HCT116 (cell line): ENCODE measurements around the gene KLRF2. TPM values are rescaled to one million over a fixed set of nuclear protein-coding genes. Genes with fewer than 3 reads are reported as not detected.

Experiments used
- ATAC-seq: fragments of 200-7000 bp; cut with Tn5 transposase; 2 replicates; pipeline ENCODE4 v1.9.1; 2020; ENCODE audit warnings: mild to moderate bottlenecking, moderate library complexity
- BruUV-seq: library from RNA; stranded (reverse); fragments of 400-500 nt; replicated peaks from 2 replicates; lab custom pipeline; 2021; lab: Mats Ljungman, UMichigan
- CTCF ChIA-PET: fragments of 300-600 bp; sonication (Branson Sonifier 250); formaldehyde crosslinking; loops from one replicate; lab custom pipeline; 2021; ENCODE audit warnings: antibody characterized with exemption; lab: Charles Lee
- POLR2A ChIA-PET: fragments of 300-600, 350-600 bp; sonication (Branson Sonifier 250); formaldehyde crosslinking; loops from one replicate; lab custom pipeline; 2021; ENCODE audit warnings: antibody characterized with exemption; lab: Charles Lee
- RAD21 ChIA-PET, 2 experiments: fragments of 300-600 bp; sonication (Branson Sonifier 250); formaldehyde crosslinking; loops; one replicate each; lab custom pipeline; 2023; ENCODE audit warnings: low total read pairs in 2 of 2; ENCODE audit not compliant: uncharacterized antibody in 2 of 2, unreplicated experiment in 2 of 2, low non-redundant PET in 1 of 2; lab: Charles Lee
- DNase-seq: peaks from one replicate; pipeline ENCODE4 v3.0.0-alpha.2; 2010; ENCODE audit warnings: low read depth, low spot score
- H2AFZ ChIP-seq: fragments of 200-600 bp; shearing (Covaris generic), sonication (generic); 2 replicates; pipeline ENCODE4 v1.6.1; 2017; ENCODE audit warnings: low read depth, mixed run types, mixed read lengths, antibody characterized with exemption, low read length; ENCODE audit not compliant: poor library complexity, severe bottlenecking
- H3K27ac ChIP-seq: 2 replicates; pipeline ENCODE4 v1.5.1; 2012; ENCODE audit warnings: low read depth, low read length
- H3K27me3 ChIP-seq: fragments of 200-600 bp; sonication (generic); 2 replicates; pipeline ENCODE4 v1.6.1; 2016; ENCODE audit warnings: mixed run types, low read length, mixed read lengths; ENCODE audit not compliant: insufficient read depth
- H3K36me3 ChIP-seq, 2 experiments: fragments of 200-500 bp in 1 of 2; fragments of 200-600 bp in 1 of 2; sonication (Bioruptor generic) in 1 of 2; sonication (generic) in 1 of 2; 2 replicates each; pipeline versions ENCODE4 v1.5.1 to v1.6.1; 2014 to 2016; ENCODE audit warnings: low read length in 2 of 2, inconsistent platforms in 1 of 2, mixed read lengths in 1 of 2, mixed run types in 1 of 2; ENCODE audit not compliant: insufficient read depth in 2 of 2, control insufficient read depth in 1 of 2
- H3K4me1 ChIP-seq, 2 experiments: fragments of 200-600 bp in 1 of 2; sonication (generic) in 1 of 2; 2 replicates each; pipeline versions ENCODE4 v1.5.1 to v1.6.1; 2012 to 2017; ENCODE audit warnings: low read length in 2 of 2, inconsistent platforms in 1 of 2, mild to moderate bottlenecking in 1 of 2, mixed read lengths in 1 of 2, mixed run types in 1 of 2, moderate library complexity in 1 of 2; ENCODE audit not compliant: insufficient read depth in 2 of 2, control insufficient read depth in 1 of 2
- H3K4me2 ChIP-seq: fragments of 200-600 bp; sonication (generic); 2 replicates; pipeline ENCODE4 v1.6.1; 2017; ENCODE audit warnings: mixed run types, low read length, mixed read lengths
- H3K4me3 ChIP-seq, 2 experiments: fragments of 200-600 bp in 1 of 2; sonication (generic) in 1 of 2; replicated peaks in 1 of 2; 2 replicates each; pipeline ENCODE4 v1.5.1; 2011 to 2016; ENCODE audit warnings: low read length in 2 of 2, control low read depth in 1 of 2, low read depth in 1 of 2, mild to moderate bottlenecking in 1 of 2, mixed read lengths in 1 of 2, mixed run types in 1 of 2
- H3K79me2 ChIP-seq: fragments of 200-600 bp; sonication (generic); 2 replicates; pipeline ENCODE4 v1.6.1; 2017; ENCODE audit warnings: mild to moderate bottlenecking, mixed run types, low read length, moderate library complexity, mixed read lengths; ENCODE audit not compliant: insufficient read depth
- H3K9ac ChIP-seq: fragments of 200-600 bp; sonication (generic); 2 replicates; pipeline ENCODE4 v1.6.1; 2016; ENCODE audit warnings: low read length, mixed read lengths
- H3K9me2 ChIP-seq: fragments of 200-600 bp; sonication (generic), shearing (Covaris generic); 2 replicates; pipeline ENCODE4 v1.6.1; 2017; ENCODE audit warnings: mixed run types, mild to moderate bottlenecking, moderate library complexity; ENCODE audit not compliant: insufficient read depth
- H3K9me3 ChIP-seq, 2 experiments: fragments of 200-500 bp in 1 of 2; fragments of 200-600 bp in 1 of 2; sonication (Bioruptor generic) in 1 of 2; sonication (generic) in 1 of 2; 2 replicates each; pipeline ENCODE4 v1.6.1; 2014 to 2017; ENCODE audit warnings: low read length in 2 of 2, mixed read lengths in 2 of 2, inconsistent platforms in 1 of 2, low read depth in 1 of 2, mild to moderate bottlenecking in 1 of 2, mixed run types in 1 of 2, moderate library complexity in 1 of 2; ENCODE audit not compliant: control insufficient read depth in 1 of 2, insufficient read depth in 1 of 2
- H4K20me1 ChIP-seq: fragments of 200-600 bp; sonication (generic), shearing (Covaris generic); 2 replicates; pipeline ENCODE4 v1.6.1; 2017; ENCODE audit warnings: mixed run types, mild to moderate bottlenecking, moderate library complexity; ENCODE audit not compliant: insufficient read depth
- CBX3 ChIP-seq: IDR thresholded peaks from 2 replicates; pipeline ENCODE4 v1.6.1; 2012; ENCODE audit warnings: low read depth
- CEBPB ChIP-seq: IDR thresholded peaks from 2 replicates; pipeline ENCODE4 v1.6.1; 2012; ENCODE audit warnings: low read depth
- EGR1 ChIP-seq: IDR thresholded peaks from 2 replicates; pipeline ENCODE4 v1.6.1; 2012; ENCODE audit warnings: low read depth
- EZH2 ChIP-seq: fragments of 200-600 bp; sonication (generic); IDR thresholded peaks from 2 replicates; pipeline ENCODE4 v1.6.1; 2017; ENCODE audit warnings: antibody characterized with exemption, mixed run types
- POLR2A ChIP-seq: IDR thresholded peaks from 2 replicates; pipeline ENCODE4 v1.7.0; 2011; ENCODE audit warnings: borderline replicate concordance; ENCODE audit not compliant: insufficient read depth, insufficient read length; ENCODE audit errors: extremely low read depth
- RAD21 ChIP-seq: IDR thresholded peaks from 2 replicates; pipeline ENCODE4 v1.6.1; 2012; ENCODE audit warnings: low read depth, mild to moderate bottlenecking
- SIN3A ChIP-seq: IDR thresholded peaks from 2 replicates; pipeline ENCODE4 v1.6.1; 2012; ENCODE audit warnings: low read depth
- SP1 ChIP-seq: IDR thresholded peaks from 2 replicates; pipeline ENCODE4 v1.6.1; 2012; ENCODE audit warnings: low read depth
- intact Hi-C: fragments of 100-400 bp; cut with micrococcal nuclease; formaldehyde crosslinking; loops from 2 replicates; pipeline ENCODE4 v1.10.0; 2022
- total RNA-seq: library from RNA; stranded (reverse); gene quantifications from one replicate; pipeline ENCODE4 v1.2.1, GENCODE V29; 2021; ENCODE audit not compliant: unreplicated experiment
- TF ChIP-seq, protein P1 (sequence below): IDR thresholded peaks from 2 replicates; pipeline ENCODE4 v1.6.1; 2011; ENCODE audit warnings: mild to moderate bottlenecking, low read length, moderate library complexity; ENCODE audit not compliant: insufficient replicate concordance; ENCODE audit errors: extremely low read depth
- TF ChIP-seq, protein P2 (sequence below): IDR thresholded peaks from 2 replicates; pipeline ENCODE4 v1.6.1; 2012
- TF ChIP-seq, protein P3 (sequence below), 3 experiments: fragments of 200-600 bp in 1 of 3; sonication (generic) in 1 of 3; IDR thresholded peaks in 2 of 3; conservative IDR thresholded peaks in 1 of 3; 2 replicates each; pipeline ENCODE4 v1.5.1; 2012 to 2017; ENCODE audit warnings: low read depth in 2 of 3, low read length in 2 of 3, antibody characterized with exemption in 1 of 3, borderline replicate concordance in 1 of 3, control low read depth in 1 of 3, mild to moderate bottlenecking in 1 of 3, mixed read lengths in 1 of 3, mixed run types in 1 of 3, moderate library complexity in 1 of 3; ENCODE audit not compliant: insufficient read depth in 1 of 3

The KLRF2 gene
- total RNA-seq, 1 experiment from 2014 or later, result not detected

DNA sequence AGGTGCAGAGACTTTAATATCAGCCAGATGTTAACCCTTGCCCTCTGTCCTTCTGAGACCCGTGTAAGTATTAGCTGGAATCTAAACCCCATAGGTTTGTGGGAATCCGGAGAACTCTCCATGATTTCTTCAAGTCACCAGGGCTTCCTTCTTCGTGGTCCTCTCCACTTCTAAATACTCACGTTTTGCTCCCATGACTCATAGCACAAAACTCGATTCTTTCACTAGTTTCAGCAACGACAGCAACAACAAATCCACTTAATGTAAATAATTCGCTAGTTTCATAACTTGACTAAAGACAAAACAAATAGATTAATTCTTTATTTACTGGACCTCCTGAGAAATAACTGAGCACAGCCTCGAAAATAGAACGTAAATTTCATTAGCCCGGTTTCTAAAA is 55.3 kb downstream of the KLRF2 start:
- ATAC-seq (no peak), DNase-seq (no peak)
- H2AFZ ChIP-seq, result no peak overlapping the region
- CTCF ChIA-PET, result no interaction called here
- H3K9me3 ChIP-seq, result no peaks in the 10 kb centered on the region
- H3K36me3 ChIP-seq, result no peaks in the 10 kb centered on the region
- intact Hi-C loops, result no loop called here
- no peaks in the 10 kb centered on the region for H3K9me2 ChIP-seq
- no TSS peak for BruUV-seq
- TF ChIP-seq, protein P1, sequence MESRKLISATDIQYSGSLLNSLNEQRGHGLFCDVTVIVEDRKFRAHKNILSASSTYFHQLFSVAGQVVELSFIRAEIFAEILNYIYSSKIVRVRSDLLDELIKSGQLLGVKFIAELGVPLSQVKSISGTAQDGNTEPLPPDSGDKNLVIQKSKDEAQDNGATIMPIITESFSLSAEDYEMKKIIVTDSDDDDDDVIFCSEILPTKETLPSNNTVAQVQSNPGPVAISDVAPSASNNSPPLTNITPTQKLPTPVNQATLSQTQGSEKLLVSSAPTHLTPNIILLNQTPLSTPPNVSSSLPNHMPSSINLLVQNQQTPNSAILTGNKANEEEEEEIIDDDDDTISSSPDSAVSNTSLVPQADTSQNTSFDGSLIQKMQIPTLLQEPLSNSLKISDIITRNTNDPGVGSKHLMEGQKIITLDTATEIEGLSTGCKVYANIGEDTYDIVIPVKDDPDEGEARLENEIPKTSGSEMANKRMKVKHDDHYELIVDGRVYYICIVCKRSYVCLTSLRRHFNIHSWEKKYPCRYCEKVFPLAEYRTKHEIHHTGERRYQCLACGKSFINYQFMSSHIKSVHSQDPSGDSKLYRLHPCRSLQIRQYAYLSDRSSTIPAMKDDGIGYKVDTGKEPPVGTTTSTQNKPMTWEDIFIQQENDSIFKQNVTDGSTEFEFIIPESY, result no peak
- TF ChIP-seq SP1 (no peak), EZH2 (no peak), CEBPB (no peak), POLR2A (no peak)
- H3K4me2 ChIP-seq, result no peak overlapping the region
- peaks cover 41% of the 10 kb centered on the region for H3K27me3 ChIP-seq
- no peaks in the 10 kb centered on the region for H4K20me1 ChIP-seq
- H3K4me3 ChIP-seq, result no peak overlapping the region
- RAD21 ChIA-PET, result no interaction called here
- POLR2A ChIA-PET, result no interaction called here
- H3K4me1 ChIP-seq, result no peaks in the 10 kb centered on the region
- no peak overlapping the region for H3K27ac ChIP-seq
- no peak overlapping the region for H3K9ac ChIP-seq
- H3K79me2 ChIP-seq, result no peaks in the 10 kb centered on the region

DNA sequence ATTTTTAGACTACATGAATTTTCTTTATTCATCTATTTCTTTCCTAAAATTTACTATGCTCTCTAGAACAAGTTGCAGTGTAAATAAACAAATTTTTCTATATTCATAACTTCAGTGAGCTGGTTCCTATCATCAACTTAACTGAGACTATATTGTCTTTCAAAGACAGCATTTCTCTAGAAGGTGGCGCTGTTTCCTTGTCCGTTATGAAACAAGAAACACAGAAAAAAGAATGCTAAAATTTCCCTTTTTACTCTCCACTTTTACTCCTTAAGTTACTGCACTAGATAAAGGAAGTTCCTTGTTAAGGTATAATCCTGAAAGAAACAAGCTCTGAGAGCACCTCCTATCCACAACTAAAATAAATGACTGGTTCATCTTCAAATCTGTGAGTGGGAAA is 59.1 kb downstream of the KLRF2 start:
- no peak overlapping the region for H2AFZ ChIP-seq
- no peak overlapping the region for H3K27ac ChIP-seq
- DNase-seq (no peak), ATAC-seq (0 out of 2 replicates have a peak, but pooled peaks have one; percentile 38)
- H3K36me3 ChIP-seq, result no peaks in the 10 kb centered on the region
- H3K27me3 ChIP-seq, result peaks cover 52% of the 10 kb centered on the region
- H3K4me1 ChIP-seq, result no peaks in the 10 kb centered on the region
- H3K4me3 ChIP-seq, result no peak overlapping the region
- H3K79me2 ChIP-seq, result no peaks in the 10 kb centered on the region
- H3K9me3 ChIP-seq, result no peaks in the 10 kb centered on the region
- H3K4me2 ChIP-seq, result no peak overlapping the region
- ChIA-PET POLR2A (no interaction called here), RAD21 (no interaction called here), CTCF (interaction anchor here (0.7 to 1.5 kb wide), 9 partner anchors 9 to 199 kb away, joined by 3 to 11 read pairs (median 6); partner anchors contain the start of gene CLEC2A)
- no peak overlapping the region for H3K9ac ChIP-seq
- no peaks in the 10 kb centered on the region for H3K9me2 ChIP-seq
- TF ChIP-seq, protein P2, sequence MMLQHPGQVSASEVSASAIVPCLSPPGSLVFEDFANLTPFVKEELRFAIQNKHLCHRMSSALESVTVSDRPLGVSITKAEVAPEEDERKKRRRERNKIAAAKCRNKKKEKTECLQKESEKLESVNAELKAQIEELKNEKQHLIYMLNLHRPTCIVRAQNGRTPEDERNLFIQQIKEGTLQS, result no peak
- TF ChIP-seq SIN3A (no peak), CBX3 (no peak), RAD21 (peak; percentile 30; the same call in 1 of the 2 replicates), EGR1 (no peak)
- TF ChIP-seq, protein P3, sequence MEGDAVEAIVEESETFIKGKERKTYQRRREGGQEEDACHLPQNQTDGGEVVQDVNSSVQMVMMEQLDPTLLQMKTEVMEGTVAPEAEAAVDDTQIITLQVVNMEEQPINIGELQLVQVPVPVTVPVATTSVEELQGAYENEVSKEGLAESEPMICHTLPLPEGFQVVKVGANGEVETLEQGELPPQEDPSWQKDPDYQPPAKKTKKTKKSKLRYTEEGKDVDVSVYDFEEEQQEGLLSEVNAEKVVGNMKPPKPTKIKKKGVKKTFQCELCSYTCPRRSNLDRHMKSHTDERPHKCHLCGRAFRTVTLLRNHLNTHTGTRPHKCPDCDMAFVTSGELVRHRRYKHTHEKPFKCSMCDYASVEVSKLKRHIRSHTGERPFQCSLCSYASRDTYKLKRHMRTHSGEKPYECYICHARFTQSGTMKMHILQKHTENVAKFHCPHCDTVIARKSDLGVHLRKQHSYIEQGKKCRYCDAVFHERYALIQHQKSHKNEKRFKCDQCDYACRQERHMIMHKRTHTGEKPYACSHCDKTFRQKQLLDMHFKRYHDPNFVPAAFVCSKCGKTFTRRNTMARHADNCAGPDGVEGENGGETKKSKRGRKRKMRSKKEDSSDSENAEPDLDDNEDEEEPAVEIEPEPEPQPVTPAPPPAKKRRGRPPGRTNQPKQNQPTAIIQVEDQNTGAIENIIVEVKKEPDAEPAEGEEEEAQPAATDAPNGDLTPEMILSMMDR (IDR thresholded peaks at IDR 0.05 in 2 of 3, conservative IDR thresholded peaks at IDR 0.05 in 1 of 3; ENCODE audit: borderline replicate concordance in 1 of 3, insufficient read depth in 1 of 3, low read depth in 2 of 3, low read length in 2 of 3), result peak; percentile 14 to 54 (median 36); a peak in 3 of 6 replicates
- BruUV-seq, result no TSS peak
- no peaks in the 10 kb centered on the region for H4K20me1 ChIP-seq
- intact Hi-C loops, result loop anchor here (5.0 kb wide), 1 partner anchor 202 kb away; no protein-coding TSS in a partner anchor
